Right atrium auricular region (tissue), 2 donors: ENCODE measurements around the gene OTOL1. TPM values are rescaled to one million over a fixed set of nuclear protein-coding genes. Genes with fewer than 3 reads are reported as not detected.

Experiments
- DNase-seq: peaks from one replicate; pipeline ENCODE4 v3.0.0-alpha.2; 2019; ENCODE audit warnings: low spot score
- H3K27ac ChIP-seq, 2 donors: fragments of 200-600 bp; sonication (generic); 1 replicate in 1 of 2; 2 replicates in 1 of 2; pipeline ENCODE4 v1.5.1; 2016 to 2019
- H3K27me3 ChIP-seq, 2 donors: fragments of 200-600 bp; sonication (generic); one replicate each; pipeline versions ENCODE4 v1.5.1 to v1.6.0; 2017 to 2019
- H3K36me3 ChIP-seq: fragments of 200-600 bp; sonication (generic); one replicate; pipeline ENCODE4 v1.5.1; 2016
- H3K4me1 ChIP-seq, 2 donors: fragments of 200-600 bp; sonication (generic); one replicate each; pipeline versions ENCODE4 v1.5.1 to v1.6.0; 2017 to 2019
- H3K4me3 ChIP-seq, 2 donors: fragments of 200-600 bp; sonication (generic); 1 replicate in 1 of 2; 2 replicates in 1 of 2; pipeline ENCODE4 v1.5.1; 2017 to 2019; ENCODE audit warnings: mild to moderate bottlenecking in 1 of 2, moderate library complexity in 1 of 2
- H3K9me3 ChIP-seq, 2 donors: fragments of 200-600 bp; sonication (generic); one replicate each; pipeline ENCODE4 v1.5.1; 2019
- CTCF ChIP-seq, 2 donors: fragments of 200-600 bp; sonication (generic); IDR thresholded peaks; one replicate each; pipeline ENCODE4 v1.5.1; 2019; ENCODE audit warnings: antibody characterized with exemption in 2 of 2
- total RNA-seq, 2 donors: library from RNA; depleted of rRNA; stranded (reverse); fragments of >200 nt; gene quantifications; one replicate each; pipeline ENCODE4 v1.1.0, GENCODE V29; 2016

Gene OTOL1
- total RNA-seq, 2 donors from 2014 or later, result not detected

- Histone ChIP-seq H3K27ac (no peak overlapping the region), H3K4me3 (no peak overlapping the region), H3K9me3 (no peaks in the 10 kb centered on the region), H3K27me3 (no peaks in the 10 kb centered on the region), H3K4me1 (no peaks in the 10 kb centered on the region), H3K36me3 (no peaks in the 10 kb centered on the region)
- DNase-seq, result no peak
- TF ChIP-seq CTCF (IDR thresholded peaks at IDR 0.05), result no peak
Observed at GRCh38 chr3:161510510-161511260, 14.1 kb downstream of the OTOL1 start.

GRCh38 chr3:161523916-161524315, 27.3 kb downstream of the OTOL1 start:
- Histone ChIP-seq H3K27ac (no peak overlapping the region), H3K27me3 (no peaks in the 10 kb centered on the region), H3K36me3 (no peaks in the 10 kb centered on the region), H3K4me3 (no peak overlapping the region), H3K4me1 (no peaks in the 10 kb centered on the region), H3K9me3 (no peaks in the 10 kb centered on the region)
- no peak for TF ChIP-seq CTCF (IDR thresholded peaks at IDR 0.05)
- DNase-seq, result no peak

- Histone ChIP-seq H3K4me3 (no peak overlapping the region), H3K36me3 (no peaks in the 10 kb centered on the region), H3K9me3 (no peaks in the 10 kb centered on the region), H3K4me1 (no peaks in the 10 kb centered on the region), H3K27ac (no peak overlapping the region), H3K27me3 (no peaks in the 10 kb centered on the region)
- DNase-seq, result no peak
- TF ChIP-seq CTCF (IDR thresholded peaks at IDR 0.05), result no peak
Observed at GRCh38 chr3:161531930-161532329, 35.3 kb downstream of the OTOL1 start.

- TF ChIP-seq CTCF (IDR thresholded peaks at IDR 0.05), result no peak
- Histone ChIP-seq H3K36me3 (no peaks in the 10 kb centered on the region), H3K27ac (no peak overlapping the region), H3K4me3 (no peak overlapping the region), H3K9me3 (no peaks in the 10 kb centered on the region), H3K4me1 (no peaks in the 10 kb centered on the region), H3K27me3 (no peaks in the 10 kb centered on the region)
- no peak for DNase-seq
Observed at GRCh38 chr3:161540594-161540993, 44.0 kb downstream of the OTOL1 start.

- no peak overlapping the region for H3K27ac ChIP-seq
- no peak for TF ChIP-seq CTCF (IDR thresholded peaks at IDR 0.05)
Observed at GRCh38 chr3:161545824-161546223, 49.2 kb downstream of the OTOL1 start.

GRCh38 chr3:161548301-161548700, 51.7 kb downstream of the OTOL1 start:
- no peaks in the 10 kb centered on the region for H3K4me1 ChIP-seq
- no peak for TF ChIP-seq CTCF (IDR thresholded peaks at IDR 0.05)
- no peak overlapping the region for H3K27ac ChIP-seq
- H3K9me3 ChIP-seq, result no peaks in the 10 kb centered on the region
- H3K36me3 ChIP-seq, result no peaks in the 10 kb centered on the region
- H3K27me3 ChIP-seq, result no peaks in the 10 kb centered on the region
- DNase-seq, result no peak
- H3K4me3 ChIP-seq, result no peak overlapping the region

More at GRCh38 chr3:161545824-161546223, 49.2 kb downstream of the OTOL1 start:
- Histone ChIP-seq H3K9me3 (no peaks in the 10 kb centered on the region), H3K4me1 (no peaks in the 10 kb centered on the region), H3K36me3 (no peaks in the 10 kb centered on the region), H3K4me3 (no peak overlapping the region), H3K27me3 (no peaks in the 10 kb centered on the region)
- DNase-seq, result no peak
